ENCODE results near the gene INSYN2B.

- TF ChIP-seq CTCF (IDR thresholded peaks at IDR 0.05): no peak
- no peak for TF ChIP-seq POLR2A (IDR thresholded peaks at IDR 0.05)
Observed at GRCh38 chr5:169874621-169875020, 105.7 kb downstream of the INSYN2B start.
